GM21717 (cell line): ENCODE measurements around the gene CIB2.

ENCODE experiments used
- ATAC-seq: cut with Tn5 transposase; IDR thresholded peaks from one replicate; pipeline ENCODE4 v1.9.1; 2021; ENCODE audit warnings: mild to moderate bottlenecking, moderate library complexity; ENCODE audit not compliant: unreplicated experiment

The CIB2 gene

GRCh38 chr15:78087951-78088772 is 43.1 kb downstream of the CIB2 start:
- ATAC-seq = peak; percentile 72

GRCh38 chr15:78085928-78086327 is 45.3 kb downstream of the CIB2 start:
- ATAC-seq = no peak

GRCh38 chr15:78084449-78084750 is 46.8 kb downstream of the CIB2 start:
- ATAC-seq = no peak

DNA sequence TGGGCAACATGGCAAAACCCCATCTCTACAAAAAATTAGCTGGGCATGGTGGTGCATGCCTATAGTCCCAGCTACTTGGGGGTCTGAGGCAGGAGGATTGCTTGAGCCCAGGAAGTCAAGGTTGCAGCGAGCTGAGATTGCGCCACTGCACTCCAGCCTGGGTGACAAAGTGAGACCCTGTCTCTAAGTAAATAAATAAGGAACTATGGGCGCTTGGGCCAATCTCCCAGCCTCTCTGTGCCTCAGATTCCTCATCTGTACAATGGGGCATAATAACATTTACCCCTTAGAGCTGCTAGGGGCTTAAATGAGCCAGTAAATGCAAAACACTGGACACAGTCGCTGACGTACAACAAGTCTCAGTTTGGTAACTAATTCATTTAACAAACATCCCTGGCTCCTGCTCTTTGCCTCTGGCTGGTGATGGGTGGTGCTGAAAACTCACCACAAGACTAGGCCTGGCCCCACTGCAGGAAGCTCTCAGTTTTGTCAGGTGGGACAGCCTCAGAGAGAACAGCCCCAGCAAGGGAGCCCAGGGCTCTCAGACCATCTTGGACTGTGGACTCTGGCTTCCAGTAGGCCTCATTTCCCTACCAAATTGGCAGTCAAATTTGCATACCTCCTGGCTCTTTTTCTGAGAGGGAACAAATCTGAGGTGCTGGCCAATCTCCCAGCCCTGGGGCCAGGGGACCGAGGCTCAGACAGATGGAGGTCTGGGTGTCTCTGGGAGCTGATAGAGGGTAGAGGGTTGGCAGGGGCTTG is 47.4 kb downstream of the CIB2 start:
- ATAC-seq = no peak

DNA sequence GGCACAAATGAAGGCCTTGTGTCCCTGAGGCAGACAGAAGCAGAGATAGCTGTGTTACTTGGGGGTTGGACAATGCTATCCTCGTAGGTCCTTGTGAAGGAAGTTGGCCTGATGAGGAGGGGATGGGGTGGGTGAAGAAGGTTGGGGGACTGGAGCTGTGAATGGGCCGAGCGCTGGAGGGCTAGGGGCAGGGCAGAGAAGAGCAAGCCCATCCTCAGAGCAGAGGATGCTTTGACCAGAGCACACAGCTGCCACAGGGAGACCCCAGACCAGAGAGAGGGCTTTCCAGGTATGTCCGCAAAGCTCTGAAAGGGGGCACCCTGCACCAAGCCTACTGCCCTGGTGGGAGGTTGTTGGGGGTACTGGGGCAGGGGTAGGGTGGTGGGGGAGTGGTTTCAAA is 48.1 kb downstream of the CIB2 start:
- no peak for ATAC-seq

GRCh38 chr15:78082743-78083110 is 48.5 kb downstream of the CIB2 start:
- ATAC-seq = no peak

- ATAC-seq = no peak
Measured at GRCh38 chr15:78082106-78082742, 49.0 kb downstream of the CIB2 start.

GRCh38 chr15:78080088-78080460 is 51.2 kb downstream of the CIB2 start:
- ATAC-seq = no peak

GRCh38 chr15:78079298-78080087 is 51.8 kb downstream of the CIB2 start:
- ATAC-seq = no peak

DNA sequence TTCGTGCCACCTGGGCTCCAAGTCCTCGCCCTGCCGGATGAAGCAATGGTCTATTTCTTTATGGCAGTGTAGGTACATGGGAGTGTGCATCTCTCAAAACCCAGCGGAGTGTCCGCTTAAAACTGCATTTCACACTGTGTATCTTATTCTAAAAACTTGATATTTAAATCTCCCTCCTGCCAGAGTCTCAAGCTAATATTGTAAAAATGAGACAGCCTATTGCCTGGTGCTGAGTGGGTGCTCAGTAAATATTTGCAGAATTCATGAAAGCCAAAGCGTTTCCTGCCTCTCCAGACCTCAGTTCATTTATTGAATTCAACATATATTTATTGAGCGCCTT is 53.4 kb downstream of the CIB2 start:
- ATAC-seq = no peak

DNA sequence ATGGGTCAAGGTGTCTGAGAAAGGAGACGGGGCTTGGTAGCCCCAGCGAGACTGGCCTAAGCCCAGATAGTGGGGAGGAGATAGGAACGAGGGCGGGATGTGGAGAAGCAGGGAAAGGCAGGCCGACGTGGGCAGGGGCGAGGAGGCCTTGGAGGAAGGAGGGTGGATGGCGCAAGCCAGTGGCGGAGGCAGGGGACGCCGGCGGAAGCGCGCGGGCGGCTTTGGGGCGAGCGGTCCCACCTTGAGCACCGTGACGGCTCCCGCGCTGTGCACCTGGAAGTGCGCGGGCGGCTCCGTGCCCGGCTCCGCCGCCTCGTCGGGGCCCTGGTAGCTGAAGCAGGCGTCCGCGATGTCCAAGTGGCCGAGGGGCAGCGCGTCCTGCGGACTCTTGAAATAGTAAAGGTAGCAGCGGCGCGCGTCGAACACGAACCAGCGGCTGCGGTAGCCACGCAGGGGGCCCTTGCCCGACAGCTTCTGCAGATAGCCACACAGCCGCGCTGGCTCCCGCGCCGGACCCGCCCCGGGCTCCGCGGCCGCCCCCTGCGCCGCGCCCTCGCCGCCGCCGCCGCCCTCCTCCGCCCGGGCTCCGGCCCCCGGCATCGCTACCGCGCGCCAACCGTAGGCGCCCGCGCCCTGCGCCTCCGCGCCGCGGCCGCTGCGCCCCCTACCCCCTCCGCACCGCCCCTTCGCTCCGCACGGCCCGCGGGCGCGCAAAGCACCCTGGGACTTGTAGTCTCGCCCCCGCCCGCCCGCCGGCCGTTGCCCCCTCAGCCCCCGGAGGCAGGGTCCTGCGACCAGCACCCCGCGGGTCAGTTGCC is 54.0 kb downstream of the CIB2 start, which contains the start of gene TBC1D2B:
Gene TBC1D2B (minus strand): TSS at position 659 of the 818 bp plus-strand sequence. CDS start 59 bp downstream, at position 600.
- ATAC-seq = peak; percentile 49

DNA sequence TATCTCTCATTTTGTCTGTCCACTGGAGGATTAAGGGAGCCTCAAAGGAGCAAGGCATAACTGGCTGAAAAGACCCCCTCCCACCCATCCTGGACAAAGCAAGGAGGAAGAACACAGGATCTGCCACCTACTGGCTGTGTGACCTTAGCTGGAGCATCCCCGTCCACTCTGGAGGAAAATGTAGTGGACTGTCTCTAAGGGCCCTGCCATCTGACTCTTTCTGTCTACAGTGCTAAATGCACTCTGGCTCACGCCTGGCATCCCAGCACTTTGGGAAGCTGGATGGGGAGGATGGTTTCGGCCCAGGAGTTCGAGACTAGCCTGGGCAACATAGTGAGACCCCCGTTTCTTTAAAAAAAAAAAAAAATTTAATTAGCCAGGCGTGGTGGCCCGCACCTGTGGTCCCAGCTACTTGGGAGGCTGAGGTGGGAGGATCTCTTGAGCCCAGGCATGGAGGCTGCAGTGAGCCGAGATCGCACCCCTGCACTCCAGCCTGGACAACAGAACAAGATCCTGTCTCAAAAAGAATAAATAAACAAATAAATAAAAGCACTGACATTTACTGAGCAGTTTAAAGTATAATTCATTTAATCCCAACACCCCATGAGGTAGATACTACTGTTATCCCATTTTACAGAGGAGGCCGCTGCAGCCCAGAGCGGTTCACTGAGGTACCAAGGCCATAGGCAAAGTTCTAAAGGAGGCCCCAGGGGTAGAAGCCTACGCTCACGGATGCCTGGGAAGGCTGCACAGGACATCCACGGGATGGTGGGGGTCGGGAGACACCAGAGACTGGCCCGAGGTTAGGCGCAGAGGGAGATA is 54.8 kb downstream of the CIB2 start:
- ATAC-seq = no peak

GRCh38 chr15:78075490-78076230 is 55.6 kb downstream of the CIB2 start:
- no peak for ATAC-seq

GRCh38 chr15:78073046-78073787 is 58.0 kb downstream of the CIB2 start:
- no peak for ATAC-seq

DNA sequence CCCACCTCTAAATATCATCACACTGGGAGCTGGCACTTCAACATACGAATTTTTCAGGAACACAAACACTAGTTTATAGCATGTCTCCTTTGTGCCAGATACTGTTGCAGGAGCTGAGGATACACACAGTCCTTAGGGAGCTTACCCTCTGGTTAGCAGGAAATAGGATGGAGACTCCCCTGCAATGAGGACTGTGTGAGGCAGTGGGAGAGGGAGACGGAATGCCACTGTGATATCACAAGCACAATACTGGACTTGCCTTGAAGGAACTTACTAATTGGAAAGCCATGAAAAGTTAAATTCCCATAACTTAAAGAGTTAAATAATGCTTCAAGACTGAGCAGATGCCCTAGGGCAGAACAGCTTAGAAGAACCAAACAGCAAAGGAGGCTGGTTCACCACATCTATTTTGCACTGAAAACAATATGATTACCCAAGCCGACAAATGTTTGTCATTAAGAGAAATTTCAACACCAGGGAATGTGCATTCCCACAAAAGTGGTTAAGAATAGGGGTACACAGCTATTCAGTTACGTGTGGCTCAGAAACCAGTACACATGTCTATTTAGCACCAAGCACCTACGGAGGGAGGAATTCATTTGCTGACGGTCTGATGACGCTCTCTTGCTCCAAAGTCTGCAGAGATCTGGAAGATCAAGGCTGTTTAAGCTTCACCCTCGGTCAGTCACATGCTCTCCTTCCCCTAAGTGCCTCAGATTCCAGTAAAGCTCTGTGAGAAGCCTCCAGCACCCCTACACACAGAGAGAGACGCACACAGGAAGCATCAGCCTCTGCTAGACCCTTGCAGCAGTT is 59.0 kb downstream of the CIB2 start:
- no peak for ATAC-seq

DNA sequence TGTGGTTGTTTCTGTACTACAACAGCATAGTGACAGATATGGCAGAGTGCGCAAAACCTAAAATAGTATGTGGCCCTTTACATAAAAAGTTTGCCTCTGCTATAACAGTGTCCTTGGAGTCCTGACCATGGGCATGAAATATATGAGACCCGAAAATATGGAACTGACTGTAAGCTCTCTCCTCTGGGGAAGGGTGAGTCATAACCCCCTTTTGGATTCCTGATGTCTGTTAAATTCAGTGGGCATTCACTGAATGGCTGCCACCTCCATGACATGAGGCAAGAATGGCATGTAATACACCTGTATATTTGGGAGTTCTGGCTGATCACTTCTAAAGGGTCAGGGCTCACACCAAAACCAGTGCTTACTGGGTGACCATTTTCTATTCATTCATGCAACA is 59.9 kb downstream of the CIB2 start:
- no peak for ATAC-seq

DNA sequence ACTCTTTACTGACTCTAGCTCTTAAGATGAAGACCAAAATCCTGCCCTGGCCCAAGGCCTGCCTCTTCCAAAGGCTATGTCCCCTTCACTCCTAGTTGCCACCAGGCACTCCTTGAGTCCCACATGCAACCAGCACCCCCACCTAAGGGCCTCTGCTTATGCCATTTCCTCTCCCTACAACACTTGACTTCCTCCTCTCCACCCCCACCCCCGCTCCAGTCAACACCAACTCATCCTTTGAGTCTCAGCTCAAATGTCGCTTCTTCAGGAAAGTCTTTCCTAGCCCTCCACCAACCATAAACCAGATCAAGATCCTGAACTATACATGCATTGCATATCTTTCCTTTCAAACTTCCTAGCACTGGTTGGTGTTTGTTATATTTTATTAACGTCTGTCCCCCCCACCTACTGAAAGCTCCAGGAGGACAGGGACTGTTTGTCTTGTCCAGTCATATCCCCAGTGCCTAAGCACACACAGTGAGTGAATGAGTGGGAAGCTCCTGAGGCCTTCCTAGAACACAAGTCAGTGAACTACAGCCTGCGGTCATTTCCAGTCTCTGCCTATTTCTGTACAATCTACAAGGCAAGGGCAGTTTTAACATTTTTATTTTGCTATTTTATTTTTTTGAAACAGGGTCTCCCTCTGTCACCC is 61.1 kb downstream of the CIB2 start:
- ATAC-seq = no peak
